Esophagus squamous epithelium (tissue), 4 donors: ENCODE measurements around the gene DNM3.

ENCODE experiments used
- POLR2A ChIP-seq, 4 donors: fragments of 450-650 bp; IDR thresholded peaks; one replicate each; pipeline ENCODE4 v1.6.1; 2017; ENCODE audit warnings: antibody characterized with exemption in 4 of 4, mild to moderate bottlenecking in 4 of 4, moderate library complexity in 3 of 4
- TF ChIP-seq, protein P1 (sequence below), 6 experiments: fragments of 450-650 bp in 4 of 6; fragments of 200-600 bp in 2 of 6; sonication (generic) in 2 of 6; IDR thresholded peaks; one replicate each; pipeline ENCODE4 v1.5.1; 2016 to 2019; ENCODE audit warnings: antibody characterized with exemption in 6 of 6, mild to moderate bottlenecking in 4 of 6, moderate library complexity in 4 of 6

DNA sequence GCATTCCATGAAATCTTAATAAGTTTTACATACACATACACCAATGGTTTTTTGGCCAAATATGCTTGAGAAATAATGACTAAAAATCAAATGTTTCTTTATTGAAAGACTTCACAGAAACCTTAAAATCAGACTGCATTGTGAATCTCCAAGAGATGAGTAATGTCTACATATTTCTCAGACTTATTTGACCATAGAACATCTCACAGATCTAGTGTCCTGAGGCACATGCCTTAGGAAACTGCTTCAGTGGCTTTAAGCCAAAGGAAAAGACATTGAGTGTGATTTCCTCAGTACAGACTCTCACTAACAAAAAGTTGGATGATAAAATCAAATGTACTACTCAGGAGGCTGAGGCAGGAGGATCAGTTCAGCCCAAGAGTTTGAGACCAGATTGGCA, 573.0 kb downstream of the DNM3 start:
- TF ChIP-seq, protein P1, sequence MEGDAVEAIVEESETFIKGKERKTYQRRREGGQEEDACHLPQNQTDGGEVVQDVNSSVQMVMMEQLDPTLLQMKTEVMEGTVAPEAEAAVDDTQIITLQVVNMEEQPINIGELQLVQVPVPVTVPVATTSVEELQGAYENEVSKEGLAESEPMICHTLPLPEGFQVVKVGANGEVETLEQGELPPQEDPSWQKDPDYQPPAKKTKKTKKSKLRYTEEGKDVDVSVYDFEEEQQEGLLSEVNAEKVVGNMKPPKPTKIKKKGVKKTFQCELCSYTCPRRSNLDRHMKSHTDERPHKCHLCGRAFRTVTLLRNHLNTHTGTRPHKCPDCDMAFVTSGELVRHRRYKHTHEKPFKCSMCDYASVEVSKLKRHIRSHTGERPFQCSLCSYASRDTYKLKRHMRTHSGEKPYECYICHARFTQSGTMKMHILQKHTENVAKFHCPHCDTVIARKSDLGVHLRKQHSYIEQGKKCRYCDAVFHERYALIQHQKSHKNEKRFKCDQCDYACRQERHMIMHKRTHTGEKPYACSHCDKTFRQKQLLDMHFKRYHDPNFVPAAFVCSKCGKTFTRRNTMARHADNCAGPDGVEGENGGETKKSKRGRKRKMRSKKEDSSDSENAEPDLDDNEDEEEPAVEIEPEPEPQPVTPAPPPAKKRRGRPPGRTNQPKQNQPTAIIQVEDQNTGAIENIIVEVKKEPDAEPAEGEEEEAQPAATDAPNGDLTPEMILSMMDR (IDR thresholded peaks at IDR 0.05): no peak
- no peak for TF ChIP-seq POLR2A (IDR thresholded peaks at IDR 0.05)
